SK-N-MC (cell line): ENCODE results near the gene CLEC10A.

Experiments used
- DNase-seq: peaks from one replicate; pipeline ENCODE4 v3.0.0-alpha.2; 2011; ENCODE audit warnings: low read depth, low spot score
- H3K27ac ChIP-seq: fragments of 200-600 bp; sonication (generic); 2 replicates; pipeline ENCODE4 v1.5.1; 2016; ENCODE audit warnings: mixed run types
- H3K36me3 ChIP-seq: fragments of 200-600 bp; sonication (generic); 2 replicates; pipeline ENCODE4 v1.6.1; 2017; ENCODE audit warnings: antibody characterized with exemption, low read length, mixed read lengths; ENCODE audit not compliant: insufficient read depth
- H3K4me3 ChIP-seq: fragments of 200-600 bp; sonication (generic); 2 replicates; pipeline ENCODE4 v1.5.1; 2016
- H3K9ac ChIP-seq: fragments of 200-600 bp; sonication (generic); 2 replicates; pipeline ENCODE4 v1.8.0; 2017; ENCODE audit warnings: mixed run types, mixed read lengths; ENCODE audit not compliant: insufficient read length
- H3K9me3 ChIP-seq: fragments of 200-600 bp; sonication (generic); 2 replicates; pipeline ENCODE4 v1.6.1; 2017; ENCODE audit warnings: low read depth, mild to moderate bottlenecking, antibody characterized with exemption, low read length, moderate library complexity, mixed read lengths
- EZH2 ChIP-seq: fragments of 200-600 bp; sonication (generic); IDR thresholded peaks from one replicate; pipeline ENCODE4 v1.6.1; 2017; ENCODE audit warnings: antibody characterized with exemption
- FOXP2 ChIP-seq: optimal IDR thresholded peaks from 2 replicates; pipeline ENCODE3; 2011; ENCODE audit warnings: mild to moderate bottlenecking, moderate library complexity; ENCODE audit not compliant: insufficient read depth; ENCODE audit errors: extremely low read length, control extremely low read depth
- POLR2AphosphoS5 ChIP-seq: IDR thresholded peaks from 2 replicates; pipeline ENCODE4 v1.6.1; 2012; ENCODE audit warnings: mild to moderate bottlenecking, low read depth, low read length, borderline replicate concordance

CLEC10A gene

DNA sequence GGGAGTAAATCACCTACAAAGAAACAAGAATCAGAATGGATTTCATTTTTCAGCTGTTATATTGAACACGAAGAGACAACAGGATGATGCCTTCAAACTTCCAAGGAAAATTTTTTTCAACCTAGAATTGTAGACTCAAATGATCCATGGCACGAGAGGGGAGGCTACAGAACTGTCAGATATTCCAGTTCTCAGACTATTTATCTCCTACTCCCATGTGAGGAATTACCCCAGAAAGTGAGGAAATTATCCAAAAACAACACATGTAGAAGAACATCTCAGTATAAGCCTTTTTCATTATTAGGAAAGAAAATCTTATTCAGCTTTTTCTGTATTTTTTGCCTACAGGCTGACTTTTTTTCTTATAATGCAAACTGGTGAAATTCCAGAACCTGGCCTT lies 40.1 kb upstream of the CLEC10A start:
- no peak for DNase-seq
- Histone ChIP-seq H3K36me3 (no peaks in the 10 kb centered on the region), H3K9me3 (no peaks in the 10 kb centered on the region), H3K9ac (peak overlapping the region; percentile 37), H3K27ac (no peak overlapping the region), H3K4me3 (no peak overlapping the region)
- TF ChIP-seq FOXP2 (no peak), POLR2AphosphoS5 (no peak), EZH2 (no peak)

DNA sequence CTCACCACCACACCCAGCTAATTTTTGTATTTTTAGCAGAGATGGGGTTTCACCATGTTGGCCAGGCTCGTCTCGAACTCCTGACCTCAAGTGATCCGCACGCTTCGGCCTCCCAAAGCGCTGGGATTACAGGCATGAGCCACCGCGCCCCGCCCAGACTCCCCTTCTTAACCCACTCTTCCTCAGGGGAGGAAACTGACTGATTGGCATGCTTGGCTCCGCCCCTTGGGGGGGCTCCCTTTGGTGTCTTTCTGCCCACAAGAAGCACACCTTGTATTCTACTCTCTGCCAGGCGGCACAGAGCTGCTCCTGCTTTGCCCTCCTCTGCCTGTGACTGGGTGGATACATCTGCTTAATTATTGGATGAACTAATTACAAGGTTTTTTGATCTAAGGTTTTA lies 39.3 kb upstream of the CLEC10A start:
- Histone ChIP-seq H3K9ac (no peak overlapping the region), H3K9me3 (no peaks in the 10 kb centered on the region), H3K36me3 (no peaks in the 10 kb centered on the region), H3K27ac (no peak overlapping the region), H3K4me3 (no peak overlapping the region)
- no peak for DNase-seq
- TF ChIP-seq EZH2: no peak
- TF ChIP-seq FOXP2: no peak
- no peak for TF ChIP-seq POLR2AphosphoS5

DNA sequence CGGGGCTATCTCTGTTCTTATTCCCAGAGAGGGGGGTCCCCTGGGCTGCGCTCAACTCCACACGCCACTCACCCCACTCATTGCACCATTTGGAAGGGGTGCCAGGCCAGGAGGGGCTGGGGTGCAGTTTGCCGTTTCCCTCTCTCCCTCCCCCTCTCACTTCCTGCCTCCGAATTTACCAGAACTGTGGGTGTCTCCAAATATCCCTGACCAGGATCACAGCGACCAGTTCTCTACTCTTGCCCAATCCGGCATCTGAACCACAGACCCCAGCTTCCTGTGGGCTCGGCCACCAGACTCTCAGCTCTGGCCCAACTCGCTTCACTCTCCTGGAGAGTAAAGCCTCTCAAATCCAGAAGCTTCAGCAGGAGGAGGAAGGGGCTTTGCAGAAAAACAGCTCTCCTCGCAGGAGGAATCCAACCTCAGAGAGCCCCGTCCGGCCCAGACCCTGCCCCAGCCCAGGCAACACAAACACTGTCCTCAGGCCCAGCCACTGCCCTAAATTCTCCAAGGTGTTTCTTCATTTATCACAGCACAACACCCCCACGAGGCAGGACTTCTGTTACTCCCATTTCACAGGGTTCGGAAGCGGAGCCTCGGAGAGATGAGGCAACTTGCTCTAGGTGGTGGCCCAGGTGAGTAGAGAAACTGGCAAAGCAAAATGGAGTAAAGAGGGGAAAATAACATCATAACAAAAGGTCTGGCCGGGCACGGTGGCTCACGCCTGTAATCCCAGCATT lies 35.0 kb upstream of the CLEC10A start:
- no peak overlapping the region for H3K9ac ChIP-seq
- H3K4me3 ChIP-seq: no peak overlapping the region
- no peaks in the 10 kb centered on the region for H3K36me3 ChIP-seq
- no peaks in the 10 kb centered on the region for H3K9me3 ChIP-seq
- no peak for DNase-seq
- TF ChIP-seq POLR2AphosphoS5 (no peak), EZH2 (no peak), FOXP2 (no peak)
- H3K27ac ChIP-seq: no peak overlapping the region

DNA sequence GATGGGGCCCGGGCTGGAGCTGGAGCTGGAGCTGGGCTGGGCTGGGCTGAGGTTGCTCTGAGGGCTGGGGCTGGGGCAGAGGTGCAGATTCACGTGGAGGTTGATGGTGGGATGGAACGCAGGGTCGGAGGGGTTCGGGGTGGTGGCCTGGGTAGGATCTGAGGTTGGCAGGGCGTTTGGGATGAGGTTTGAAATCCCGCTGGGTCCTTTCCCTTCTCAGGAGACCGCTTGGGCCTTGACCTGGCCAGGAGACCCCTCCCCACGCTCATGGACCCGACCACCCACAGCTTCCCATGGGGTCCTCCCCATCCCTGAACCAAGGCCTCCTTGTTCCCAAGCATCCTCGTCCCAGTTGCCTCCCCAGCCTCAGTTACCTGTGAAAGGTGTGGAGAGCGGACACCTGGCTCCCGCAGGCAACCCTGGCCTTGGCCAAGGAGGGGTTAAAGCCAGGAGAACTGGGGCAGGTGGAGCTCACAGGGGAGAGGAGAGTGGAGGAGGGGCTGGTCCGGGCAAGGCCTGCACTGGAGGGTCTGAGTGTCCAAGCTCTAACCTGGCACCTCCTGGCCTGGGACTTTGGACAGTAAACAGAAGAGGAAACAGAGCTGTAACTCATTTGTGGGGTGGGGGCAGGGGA lies 34.3 kb upstream of the CLEC10A start, which contains the start of gene ASGR2:
Gene ASGR2, minus strand, starts transcription at position 582 of the 634 bp plus-strand sequence. CDS start 582 bp downstream, outside the sequence.
- H3K4me3 ChIP-seq: no peak within 1 kb of the TSS
- no peaks in the 10 kb centered on the region for H3K9me3 ChIP-seq
- H3K36me3 ChIP-seq: no peaks in the 10 kb centered on the region
- DNase-seq: no peak
- no peak within 1 kb of the TSS for H3K27ac ChIP-seq
- TF ChIP-seq FOXP2 (no peak), POLR2AphosphoS5 (no peak)
- no peak within 1 kb of the TSS for H3K9ac ChIP-seq

DNA sequence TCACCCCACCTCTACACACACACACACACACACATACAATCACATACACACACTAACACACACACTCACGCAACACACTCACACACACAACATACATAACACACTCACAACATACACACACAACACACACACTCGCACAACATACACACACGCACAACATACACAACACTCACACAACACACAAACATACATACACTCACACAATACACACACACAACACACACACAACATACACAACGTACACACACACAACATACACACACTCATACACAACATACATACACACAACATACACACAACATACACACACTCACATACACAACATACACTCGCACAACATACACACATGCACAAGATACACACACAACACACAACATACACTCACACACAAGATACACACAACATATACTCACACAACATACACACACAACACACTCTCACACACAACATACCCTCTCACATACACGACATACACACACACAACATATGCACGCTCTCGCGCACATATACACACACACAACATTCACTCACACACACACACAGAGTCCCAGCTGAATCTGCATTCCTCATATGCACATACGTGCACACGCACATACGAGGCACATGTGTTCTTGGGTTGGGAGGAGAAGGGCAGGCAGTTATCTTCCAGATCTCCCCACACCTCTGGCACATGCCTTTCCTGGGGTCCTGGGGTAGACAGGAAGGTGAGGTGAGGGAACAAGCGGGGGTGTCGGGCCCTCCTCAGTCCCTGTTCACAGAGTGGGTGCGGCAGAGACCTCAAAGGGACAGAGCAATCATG lies 33.4 kb upstream of the CLEC10A start:
- no peaks in the 10 kb centered on the region for H3K9me3 ChIP-seq
- TF ChIP-seq FOXP2: no peak
- no peak for TF ChIP-seq POLR2AphosphoS5
- TF ChIP-seq EZH2: no peak

DNA sequence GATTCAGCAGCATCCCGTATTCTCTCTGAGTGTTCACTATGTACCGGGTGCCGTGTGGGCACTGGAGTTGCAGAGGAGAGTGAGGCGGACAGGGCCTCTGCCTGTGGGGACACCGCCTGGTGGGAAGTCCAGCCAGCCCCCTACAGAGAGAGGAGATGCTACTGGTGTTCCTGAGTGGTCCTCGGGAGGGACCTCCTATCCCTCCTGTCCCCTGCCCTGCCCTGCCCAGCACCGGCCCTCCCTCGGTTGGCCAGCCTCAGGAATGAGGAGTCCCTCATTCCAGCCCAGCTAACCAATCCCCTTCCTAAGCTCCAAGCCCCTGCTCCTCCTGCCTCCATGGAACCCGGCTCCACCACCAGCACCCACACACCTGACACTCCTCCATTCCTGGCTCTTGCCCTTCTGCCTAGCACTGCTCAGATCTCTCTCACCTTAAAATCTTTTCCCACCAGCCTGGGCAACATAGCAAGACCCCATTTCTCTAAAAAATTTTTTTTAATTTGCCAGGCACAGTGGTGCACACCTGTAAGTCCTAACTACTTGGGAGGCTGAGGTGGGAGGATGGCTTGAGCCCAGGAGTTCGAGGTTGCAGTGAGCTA lies 32.6 kb upstream of the CLEC10A start:
- no peak overlapping the region for H3K4me3 ChIP-seq
- H3K27ac ChIP-seq: no peak overlapping the region
- no peak overlapping the region for H3K9ac ChIP-seq
- TF ChIP-seq POLR2AphosphoS5: no peak
- no peak for TF ChIP-seq EZH2
- TF ChIP-seq FOXP2: no peak
- no peak for DNase-seq
- no peaks in the 10 kb centered on the region for H3K36me3 ChIP-seq
- no peaks in the 10 kb centered on the region for H3K9me3 ChIP-seq

More for the DNA sequence above, 33.4 kb upstream of the CLEC10A start:
- Histone ChIP-seq H3K4me3 (no peak overlapping the region), H3K9ac (no peak overlapping the region), H3K27ac (no peak overlapping the region), H3K36me3 (no peaks in the 10 kb centered on the region)
- no peak for DNase-seq

DNA sequence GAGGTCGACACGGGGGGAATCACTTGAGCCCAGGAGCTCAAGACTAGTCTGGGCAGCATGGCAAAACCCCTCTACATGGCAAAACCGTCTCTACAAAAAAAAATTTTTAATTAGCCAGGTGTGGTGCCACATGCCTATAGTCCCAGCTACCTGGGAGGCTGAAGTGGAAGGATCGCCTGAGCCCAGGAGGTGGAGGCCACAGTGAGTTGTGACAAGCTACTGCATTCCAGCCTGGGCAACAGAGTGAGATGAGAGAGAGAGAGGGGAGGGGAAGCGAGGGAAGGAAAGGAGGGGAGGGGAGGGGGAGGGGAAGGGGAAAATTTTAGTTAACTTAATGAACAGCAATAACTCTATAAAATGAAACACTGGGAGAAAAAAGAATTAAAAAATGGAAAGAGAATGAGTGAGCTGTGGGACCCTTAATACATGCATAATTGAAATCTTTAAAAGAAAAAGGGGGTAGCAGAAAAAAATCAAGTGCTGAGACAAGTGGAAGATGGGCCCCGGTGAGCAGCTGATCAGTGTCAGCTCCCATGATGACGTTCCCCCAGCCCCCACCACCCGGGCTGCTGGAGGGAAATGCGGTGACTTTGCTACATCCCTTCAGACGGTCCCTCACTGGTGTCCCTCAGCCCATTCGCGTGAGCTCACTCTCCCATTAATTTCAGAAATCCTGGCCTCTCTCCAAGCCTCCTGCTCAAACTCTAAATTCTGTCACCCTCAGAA lies 31.9 kb upstream of the CLEC10A start:
- Histone ChIP-seq H3K9me3 (no peaks in the 10 kb centered on the region), H3K36me3 (no peaks in the 10 kb centered on the region), H3K27ac (no peak overlapping the region), H3K9ac (no peak overlapping the region), H3K4me3 (no peak overlapping the region)
- no peak for TF ChIP-seq EZH2
- no peak for TF ChIP-seq POLR2AphosphoS5
- TF ChIP-seq FOXP2: no peak
- no peak for DNase-seq
